ENCODE results near the gene TIGD3.
A peak's percentile ranks its signal among the peaks of the same experiment; 100 is the strongest.

The TIGD3 gene, protein sequence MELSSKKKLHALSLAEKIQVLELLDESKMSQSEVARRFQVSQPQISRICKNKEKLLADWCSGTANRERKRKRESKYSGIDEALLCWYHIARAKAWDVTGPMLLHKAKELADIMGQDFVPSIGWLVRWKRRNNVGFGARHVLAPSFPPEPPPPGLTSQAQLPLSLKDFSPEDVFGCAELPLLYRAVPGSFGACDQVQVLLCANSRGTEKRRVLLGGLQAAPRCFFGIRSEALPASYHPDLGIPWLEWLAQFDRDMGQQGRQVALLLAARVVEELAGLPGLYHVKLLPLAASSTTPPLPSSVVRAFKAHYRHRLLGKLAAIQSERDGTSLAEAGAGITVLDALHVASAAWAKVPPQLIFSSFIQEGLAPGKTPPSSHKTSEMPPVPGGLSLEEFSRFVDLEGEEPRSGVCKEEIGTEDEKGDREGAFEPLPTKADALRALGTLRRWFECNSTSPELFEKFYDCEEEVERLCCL

GRCh38 chr11:65354265-65355012 lies at the start of gene TIGD3:
TIGD3 (plus strand) TSS chr11:65354751; CDS start chr11:65355809, 1,058 bp downstream.
- peak; percentile 95 for DNase-seq

- DNase-seq: no peak
Observed at GRCh38 chr11:65305501-65306268, 48.9 kb upstream of the TIGD3 start.

GRCh38 chr11:65307298-65308229 lies 47.0 kb upstream of the TIGD3 start:
- DNase-seq: no peak

DNA sequence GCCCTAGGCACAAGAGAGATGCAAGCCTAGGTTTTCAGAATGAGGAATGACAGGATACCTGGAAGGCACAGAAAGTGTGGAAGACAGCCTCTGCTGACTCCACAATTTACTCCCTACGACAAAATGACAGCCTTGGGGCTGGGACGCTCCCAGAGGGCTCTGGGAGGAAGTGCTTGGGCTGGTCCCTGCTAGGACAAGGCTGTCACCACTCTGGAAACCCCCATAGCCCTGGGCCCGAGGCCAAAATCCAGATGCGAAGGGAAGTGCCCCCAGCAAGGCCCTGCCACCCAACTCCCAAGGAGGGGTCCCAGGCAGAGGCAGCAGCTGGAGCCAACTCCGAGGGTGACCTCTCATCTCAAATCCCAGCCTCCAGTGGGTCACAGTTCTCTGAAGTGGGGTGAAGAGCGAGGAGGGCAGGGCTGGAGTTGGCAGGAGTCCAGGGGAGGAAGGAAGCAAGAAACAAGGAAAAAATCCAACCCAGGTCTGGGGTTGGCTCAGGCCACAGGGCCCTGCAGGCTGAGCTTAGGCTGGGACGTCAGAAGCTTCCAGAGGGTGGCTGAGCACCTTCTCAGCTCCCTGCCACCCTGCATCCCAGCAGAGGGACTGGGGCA lies 46.2 kb upstream of the TIGD3 start:
- DNase-seq: no peak

GRCh38 chr11:65309006-65309405 lies 45.5 kb upstream of the TIGD3 start:
- DNase-seq: no peak

DNA sequence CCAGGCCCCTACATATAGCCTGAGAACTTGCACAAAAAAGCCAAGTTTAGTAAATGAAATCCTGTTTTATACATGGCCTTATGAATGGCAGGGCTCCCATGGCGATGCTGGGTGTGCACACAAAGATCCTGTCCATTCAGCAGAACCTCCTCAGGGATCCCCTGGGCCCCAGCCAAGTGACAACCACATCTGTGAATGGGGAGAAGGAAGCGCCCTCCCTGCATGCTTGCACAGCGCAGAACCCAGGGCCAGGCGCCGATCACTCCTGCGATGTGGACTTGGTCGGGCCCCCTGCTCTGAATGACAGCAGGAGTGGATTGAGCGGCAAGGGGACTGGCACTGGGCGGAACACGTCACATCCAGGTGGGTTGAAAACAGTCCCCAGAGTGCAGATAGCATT lies 44.3 kb upstream of the TIGD3 start:
- DNase-seq: no peak

- no peak for DNase-seq
Observed at GRCh38 chr11:65310736-65311135, 43.8 kb upstream of the TIGD3 start.

GRCh38 chr11:65311170-65311678 lies 43.3 kb upstream of the TIGD3 start:
- peak; percentile 89 for DNase-seq

DNA sequence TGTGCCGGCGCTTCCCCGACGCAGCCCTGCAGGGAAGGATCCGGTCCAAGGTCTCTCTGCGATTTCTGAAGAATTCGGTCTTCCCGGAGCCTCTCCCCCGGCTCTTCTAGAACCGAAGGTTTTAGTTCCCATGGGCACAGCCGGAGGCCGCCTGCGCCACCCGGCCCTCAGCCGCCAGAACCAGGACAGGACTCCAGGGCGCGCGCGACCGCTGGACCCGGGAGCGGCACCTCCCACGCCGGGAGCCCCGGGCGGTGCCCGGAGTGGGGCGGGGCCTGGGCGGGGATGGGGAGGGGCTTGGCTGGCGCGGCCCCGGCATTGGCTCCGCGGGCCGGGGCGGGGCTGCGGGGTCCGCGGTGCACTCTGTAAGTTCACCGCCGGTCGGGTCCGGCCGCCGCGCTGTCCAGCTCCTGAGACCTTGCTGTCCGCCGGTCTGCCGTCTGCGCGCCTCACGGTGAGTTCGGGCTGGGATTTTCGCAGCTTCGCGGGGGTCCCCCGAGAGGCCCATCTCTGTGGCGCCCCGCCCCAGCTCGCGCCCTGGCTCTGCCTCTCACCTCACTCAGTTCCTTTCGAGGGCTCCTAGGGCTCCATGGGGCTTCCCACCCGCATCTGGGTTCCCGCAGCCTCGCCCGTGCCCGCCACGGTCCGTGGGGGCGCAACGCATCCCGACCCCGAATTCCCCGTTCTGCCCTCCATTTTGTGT lies 39.9 kb upstream of the TIGD3 start, which contains the start of gene CDC42EP2:
Gene CDC42EP2 (plus strand): TSS at position 366 of the 703 bp plus-strand sequence. CDS start 6,033 bp downstream, outside the sequence.
- DNase-seq: peak; percentile 80

DNA sequence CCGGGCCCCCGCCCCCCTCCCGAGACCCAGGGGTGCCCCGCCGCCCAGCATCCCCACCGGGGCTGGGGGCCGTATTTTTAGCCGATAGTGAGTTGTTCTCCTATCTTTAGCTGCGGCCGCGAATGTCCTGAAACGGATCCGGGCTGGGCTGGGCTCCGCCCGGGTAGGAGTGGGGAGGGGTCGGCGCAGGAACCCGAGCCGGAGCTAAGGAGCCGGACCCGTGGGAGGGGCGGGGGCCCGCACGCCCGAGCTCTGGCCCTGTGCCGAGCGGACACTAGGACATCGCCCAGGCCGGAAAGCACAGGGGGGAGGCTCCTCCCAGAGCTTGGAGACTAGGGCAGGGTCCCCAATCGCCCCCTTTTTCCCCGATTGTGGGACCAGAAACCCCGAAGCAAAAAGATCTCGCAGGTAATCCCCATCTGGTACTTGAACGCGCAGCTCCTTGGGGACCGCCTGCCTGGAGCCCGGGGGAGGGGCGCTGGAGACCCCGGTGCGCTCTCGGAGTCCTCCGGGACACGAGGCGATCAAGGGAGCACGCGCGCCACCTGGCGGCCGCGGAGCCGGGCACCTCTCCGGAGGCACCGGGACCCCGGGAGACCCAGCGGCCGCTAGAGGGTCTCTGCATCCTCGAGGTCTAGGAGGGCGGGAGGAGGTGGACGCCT lies 39.2 kb upstream of the TIGD3 start:
- peak; percentile 82 for DNase-seq

DNA sequence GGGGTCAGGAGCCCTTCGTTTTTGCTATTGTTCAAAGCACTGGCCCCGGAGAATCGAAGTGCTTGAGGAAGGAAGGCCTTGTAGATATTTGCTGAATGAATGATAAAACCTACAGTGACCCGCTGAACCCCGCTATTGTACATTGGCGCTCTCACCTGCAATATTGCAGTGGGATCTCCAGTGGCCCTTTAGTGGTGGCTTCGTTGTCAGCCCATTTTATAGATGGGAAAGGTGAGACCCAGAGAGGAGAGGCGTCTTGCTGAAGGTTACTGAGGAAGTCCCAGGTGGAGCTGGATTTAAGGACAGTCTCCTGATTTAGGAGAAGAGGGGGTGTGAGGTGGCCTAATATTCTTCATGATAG lies 38.7 kb upstream of the TIGD3 start:
- no peak for DNase-seq

DNA sequence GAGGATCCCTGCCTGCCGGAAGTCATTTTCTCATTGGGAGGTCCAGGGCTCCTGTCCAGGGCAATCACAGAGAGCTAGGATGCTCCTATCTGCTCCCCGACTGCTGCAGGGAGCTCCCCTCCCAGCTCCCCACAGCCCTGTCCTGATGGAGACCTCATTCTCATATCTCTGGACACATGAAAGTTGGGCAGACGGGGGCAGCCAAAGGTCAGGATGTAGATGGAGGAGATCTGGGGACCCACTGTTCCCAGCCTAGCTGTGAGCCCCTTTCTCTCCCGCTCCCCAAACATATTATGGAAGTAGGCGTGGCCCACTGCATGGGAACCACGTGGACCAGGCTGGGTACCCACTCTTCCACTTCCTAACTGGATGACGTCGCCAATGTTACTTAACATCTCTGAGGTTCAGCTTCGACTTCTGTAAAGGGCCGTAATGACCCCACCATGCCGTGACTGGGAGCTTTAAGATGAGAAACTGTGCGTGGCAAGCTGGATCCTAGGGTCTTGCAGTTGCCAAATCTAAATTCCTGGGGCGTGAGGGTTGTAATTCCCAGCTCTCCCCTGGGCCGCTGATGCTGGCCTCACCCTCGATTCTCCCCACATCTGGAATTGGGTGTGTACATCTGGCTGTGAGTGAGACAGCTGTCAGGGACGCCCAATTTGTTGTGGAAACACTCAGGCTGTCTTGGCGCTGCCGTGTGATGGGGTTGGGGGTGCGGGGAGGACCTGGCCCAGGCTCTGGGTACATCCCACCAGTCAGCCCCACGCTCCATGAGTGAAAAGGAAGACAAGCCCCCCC lies 38.1 kb upstream of the TIGD3 start:
- DNase-seq: peak; percentile 26

DNA sequence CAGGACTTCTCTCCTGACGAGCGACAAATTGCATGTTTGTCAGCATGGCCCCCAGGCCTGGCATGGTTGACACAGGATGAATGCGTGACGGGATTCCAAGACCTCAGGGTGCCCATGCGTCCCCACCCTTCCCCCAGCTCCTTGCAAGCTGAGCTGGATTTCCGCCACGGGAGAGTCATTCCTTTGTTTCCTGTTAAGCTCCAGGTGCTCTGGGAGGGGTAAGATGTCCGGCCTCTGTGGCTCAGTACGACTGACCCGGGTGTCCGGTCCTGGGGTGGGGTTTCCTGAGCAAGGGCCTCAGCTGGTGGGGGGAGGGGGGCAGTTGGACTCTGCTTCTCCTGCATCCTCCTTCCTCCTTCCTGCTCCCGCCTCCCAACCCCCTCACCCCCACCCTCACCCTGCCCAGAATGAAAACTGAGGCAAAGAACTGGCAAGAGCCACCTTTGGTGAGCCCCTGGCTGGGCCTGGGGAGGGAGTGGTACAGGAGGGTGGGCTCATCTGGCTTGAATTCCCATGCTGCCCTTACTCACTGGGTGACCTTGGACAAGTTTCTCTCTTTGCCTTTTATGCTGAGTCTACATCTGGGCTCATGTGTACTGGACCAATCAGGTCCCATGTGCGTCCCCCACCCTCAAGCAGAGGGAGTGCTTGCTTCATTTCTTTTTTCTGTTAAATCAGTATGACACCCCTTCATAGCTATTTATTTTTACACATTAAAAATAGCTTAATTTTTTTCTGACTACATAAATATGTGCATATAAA lies 37.3 kb upstream of the TIGD3 start:
- no peak for DNase-seq

- no peak for DNase-seq
Observed at GRCh38 chr11:65320386-65321075, 34.0 kb upstream of the TIGD3 start.

GRCh38 chr11:65321076-65321475 lies 33.5 kb upstream of the TIGD3 start:
- no peak for DNase-seq

DNA sequence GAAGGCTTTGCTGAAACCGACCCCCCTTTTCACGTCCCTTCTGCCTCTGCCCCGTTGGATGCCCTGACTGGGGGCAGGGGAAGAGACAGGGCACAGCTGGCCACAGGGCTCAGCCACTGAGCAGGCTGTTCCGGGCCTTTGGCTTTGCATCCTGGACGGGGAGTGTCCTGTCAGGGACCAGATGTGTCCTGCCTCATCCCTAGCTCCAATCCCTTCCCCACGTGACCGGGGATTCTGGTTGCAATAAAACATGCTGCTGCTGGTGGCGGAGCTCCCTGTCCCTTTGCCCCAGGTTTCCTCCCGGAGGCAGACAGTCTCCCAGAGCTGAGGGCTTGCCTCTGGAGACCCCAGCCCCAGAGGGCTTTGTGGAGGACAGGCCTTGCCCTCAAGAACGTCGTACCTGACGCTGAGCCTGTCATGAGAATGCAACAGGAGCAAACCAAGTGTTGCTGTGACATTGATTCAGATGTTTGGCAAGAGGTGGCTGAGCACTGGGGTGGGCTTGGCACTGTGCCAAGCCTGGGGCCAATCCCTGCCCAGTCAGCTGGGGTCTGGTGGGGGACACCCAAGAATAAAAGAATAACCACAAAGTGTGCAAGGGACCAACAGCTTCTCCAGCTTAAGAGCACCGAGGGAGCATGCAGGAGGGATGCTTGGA lies 32.6 kb upstream of the TIGD3 start:
- no peak for DNase-seq

GRCh38 chr11:65323813-65324212 lies 30.7 kb upstream of the TIGD3 start:
- DNase-seq: no peak
